Measurements from ENCODE around the gene EFCC1. TPM values are rescaled to one million over a fixed set of nuclear protein-coding genes. Genes with fewer than 3 reads are reported as not detected.

EFCC1 gene
- polyA plus RNA-seq, 1 donor (not counting 4 experiments of a cell fraction or from before 2014, with no cell fraction given) = not detected

GRCh38 chr3:129060276-129061022 lies 59.3 kb downstream of the EFCC1 start, which contains the start of gene GP9:
GP9 (plus strand) TSS chr3:129060779; CDS start chr3:129061740, 961 bp downstream.
- dilution Hi-C loops (cut with MboI; ENCODE audit: extremely low pct_ligation_motif_present, low sequenced_read_pairs) = no loop called here
- Histone ChIP-seq H3K9me3 (ENCODE audit: control insufficient read depth, low read depth, low read length) (no peaks in the 10 kb centered on the region), H4K20me1 (ENCODE audit: control insufficient read depth, extremely low read depth, insufficient read depth, low read length) (no peaks in the 10 kb centered on the region), H3K9ac (ENCODE audit: control insufficient read depth, extremely low read depth, insufficient read depth, low read length) (no peak within 1 kb of the TSS), H3K4me1 (ENCODE audit: control insufficient read depth, extremely low read depth, insufficient read depth, low read length) (no peaks in the 10 kb centered on the region), H3K4me2 (ENCODE audit: control insufficient read depth, extremely low read depth, insufficient read depth, low read depth, low read length) (no peak within 1 kb of the TSS), H3K27ac (ENCODE audit: control insufficient read depth, insufficient read depth, low read length) (no peak within 1 kb of the TSS), H3K36me3 (ENCODE audit: control insufficient read depth in 2 of 2, extremely low read depth in 1 of 2, insufficient read depth in 2 of 2, low read length in 2 of 2) (no peaks in the 10 kb centered on the region), H3K79me2 (ENCODE audit: control insufficient read depth, insufficient read depth, low read length) (no peaks in the 10 kb centered on the region), H2AFZ (ENCODE audit: control insufficient read depth, low read length) (no peak within 1 kb of the TSS), H3K4me3 (ENCODE audit: control insufficient read depth in 2 of 3, extremely low read depth in 1 of 3, insufficient read depth in 2 of 3, low read depth in 1 of 3, low read length in 3 of 3) (no peak within 1 kb of the TSS), H3K9me1 (ENCODE audit: control insufficient read depth, extremely low read depth, insufficient read depth, low read length) (no peaks in the 10 kb centered on the region), H3K27me3 (ENCODE audit: control insufficient read depth, extremely low read depth, insufficient read depth, low read length) (peaks cover 10% of the 10 kb centered on the region)
- TF ChIP-seq EZH2 (IDR thresholded peaks at IDR 0.05; ENCODE audit: low read length) (no peak), CTCF (optimal IDR thresholded peaks at IDR 0.05 in 1 of 3, IDR thresholded peaks at IDR 0.05 in 1 of 3, conservative IDR thresholded peaks at IDR 0.05 in 1 of 3; ENCODE audit: extremely low read depth in 1 of 3, insufficient read depth in 2 of 3, low read length in 3 of 3) (no peak)
- FAIRE-seq (no peak), DNase-seq (ENCODE audit: low read depth, low spot score) (no peak)

GRCh38 chr3:129061023-129061887 lies 60.2 kb downstream of the EFCC1 start:
- dilution Hi-C loops (cut with MboI; ENCODE audit: extremely low pct_ligation_motif_present, low sequenced_read_pairs) = no loop called here
- H3K4me2 ChIP-seq (ENCODE audit: control insufficient read depth, extremely low read depth, insufficient read depth, low read depth, low read length) = no peak overlapping the region
- H3K9ac ChIP-seq (ENCODE audit: control insufficient read depth, extremely low read depth, insufficient read depth, low read length) = no peak overlapping the region
- H3K27ac ChIP-seq (ENCODE audit: control insufficient read depth, insufficient read depth, low read length) = no peak overlapping the region
- peaks cover 7% of the 10 kb centered on the region for H3K27me3 ChIP-seq (ENCODE audit: control insufficient read depth, extremely low read depth, insufficient read depth, low read length)
- no peak overlapping the region for H3K4me3 ChIP-seq (ENCODE audit: control insufficient read depth in 2 of 3, extremely low read depth in 1 of 3, insufficient read depth in 2 of 3, low read depth in 1 of 3, low read length in 3 of 3)
- H3K4me1 ChIP-seq (ENCODE audit: control insufficient read depth, extremely low read depth, insufficient read depth, low read length) = no peaks in the 10 kb centered on the region
- H2AFZ ChIP-seq (ENCODE audit: control insufficient read depth, low read length) = no peak overlapping the region
- no peaks in the 10 kb centered on the region for H3K79me2 ChIP-seq (ENCODE audit: control insufficient read depth, insufficient read depth, low read length)
- no peaks in the 10 kb centered on the region for H4K20me1 ChIP-seq (ENCODE audit: control insufficient read depth, extremely low read depth, insufficient read depth, low read length)
- no peak for FAIRE-seq
- TF ChIP-seq EZH2 (IDR thresholded peaks at IDR 0.05; ENCODE audit: low read length) (no peak), CTCF (optimal IDR thresholded peaks at IDR 0.05 in 1 of 3, IDR thresholded peaks at IDR 0.05 in 1 of 3, conservative IDR thresholded peaks at IDR 0.05 in 1 of 3; ENCODE audit: extremely low read depth in 1 of 3, insufficient read depth in 2 of 3, low read length in 3 of 3) (no peak)
- H3K9me1 ChIP-seq (ENCODE audit: control insufficient read depth, extremely low read depth, insufficient read depth, low read length) = no peaks in the 10 kb centered on the region
- H3K9me3 ChIP-seq (ENCODE audit: control insufficient read depth, low read depth, low read length) = no peaks in the 10 kb centered on the region
- no peaks in the 10 kb centered on the region for H3K36me3 ChIP-seq (ENCODE audit: control insufficient read depth in 2 of 2, extremely low read depth in 1 of 2, insufficient read depth in 2 of 2, low read length in 2 of 2)
- DNase-seq (ENCODE audit: low read depth, low spot score) = no peak
